ENCODE measurements around the gene ZMYM4. TPM values are rescaled to one million over a fixed set of nuclear protein-coding genes. Genes with fewer than 3 reads are reported as not detected.

The ZMYM4 gene
- total and polyA plus RNA-seq, 10 of the 15 experiments (the other 5 are each of a cell fraction or from before 2014, with no cell fraction given): 8.0 to 37.0 (median 28.1) TPM

DNA sequence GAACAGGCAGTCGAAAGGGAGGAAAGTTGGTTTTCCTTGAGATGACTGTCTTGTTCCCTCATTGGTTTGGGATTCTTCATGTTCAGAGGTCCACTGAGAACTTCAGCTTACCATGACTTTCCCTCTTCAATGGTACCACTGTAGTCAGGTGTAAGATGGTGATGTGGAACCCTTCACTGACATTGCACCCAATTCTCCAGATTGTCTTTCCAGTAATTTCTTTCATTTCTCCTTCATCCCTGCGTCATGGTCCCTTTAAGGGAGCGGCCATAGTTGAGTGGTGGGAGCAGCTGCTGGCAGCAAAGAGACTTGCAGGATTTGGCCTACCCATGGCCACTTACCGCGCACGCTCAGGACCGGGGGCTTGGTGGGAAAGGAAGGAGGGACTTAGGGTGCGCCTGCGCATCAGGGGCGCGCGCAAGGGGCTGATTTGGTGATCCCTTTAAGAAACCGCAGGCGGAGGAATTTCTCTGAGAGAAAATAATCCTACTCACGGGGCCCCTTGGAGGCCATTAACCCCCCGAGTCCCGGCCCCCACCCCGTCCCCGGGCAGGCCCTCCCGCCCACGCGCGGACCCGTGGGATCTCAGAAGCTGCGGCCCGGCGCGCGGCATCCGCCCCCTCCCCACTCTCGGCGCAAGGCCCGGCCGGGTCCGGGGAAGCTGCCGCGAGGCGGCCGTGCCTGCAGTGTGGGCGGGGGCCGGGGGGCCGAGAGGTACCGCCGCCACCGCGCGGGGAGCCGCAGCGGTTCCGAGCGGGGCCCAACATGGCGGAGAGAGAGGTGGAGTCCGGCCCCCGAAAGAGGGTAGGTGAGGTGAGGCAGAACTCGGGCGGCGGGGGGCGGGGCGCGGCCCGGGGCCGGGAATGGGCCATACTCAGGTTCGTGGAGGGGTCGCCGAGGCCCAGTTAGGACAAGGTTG, at the start of gene ZMYM4 (continued):
- TF ChIP-seq ZSCAN29 (IDR thresholded peaks at IDR 0.05) (0 out of 2 replicates have a peak, but pooled peaks have one; percentile 12), NR2C2 (IDR thresholded peaks at IDR 0.05; ENCODE audit: borderline replicate concordance, control insufficient read depth, insufficient read length, low read depth) (no peak), NFIC (IDR thresholded peaks at IDR 0.05; ENCODE audit: low read depth, low read length) (no peak), RCOR1 (conservative IDR thresholded peaks at IDR 0.05; ENCODE audit: low read depth, low read length) (no peak), HCFC1 (IDR thresholded peaks at IDR 0.05; ENCODE audit: low read length) (no peak), SUZ12 (IDR thresholded peaks at IDR 0.05; ENCODE audit: unreplicated experiment) (no peak), MTA2 (IDR thresholded peaks at IDR 0.05; ENCODE audit: low read depth) (no peak), NKRF (conservative IDR thresholded peaks at IDR 0.05) (peak; percentile 70), MYC (IDR thresholded peaks at IDR 0.05; ENCODE audit: insufficient read depth, insufficient read length, insufficient replicate concordance, low read length, severe bottlenecking) (no peak), NFXL1 (IDR thresholded peaks at IDR 0.05; ENCODE audit: borderline replicate concordance) (no peak), SUPT20H (IDR thresholded peaks at IDR 0.05; ENCODE audit: borderline replicate concordance, control insufficient read depth, low read depth, low read length) (no peak), EP300 (IDR thresholded peaks at IDR 0.05; ENCODE audit: borderline replicate concordance in 1 of 2, control insufficient read depth in 1 of 2, low read depth in 2 of 2, low read length in 2 of 2) (no peak), KLF5 (IDR thresholded peaks at IDR 0.05; ENCODE audit: partially characterized antibody) (peak; percentile 28), CREB1 (IDR thresholded peaks at IDR 0.05; ENCODE audit: low read depth) (0 out of 2 replicates have a peak, but pooled peaks have one; percentile 25), RBBP5 (conservative IDR thresholded peaks at IDR 0.05) (0 out of 2 replicates have a peak, but pooled peaks have one; percentile 79), ZNF24 (IDR thresholded peaks at IDR 0.05) (no peak), DPF2 (IDR thresholded peaks at IDR 0.05) (peak; percentile 74), NR2C1 (IDR thresholded peaks at IDR 0.05) (no peak), ATF7 (IDR thresholded peaks at IDR 0.05; ENCODE audit: low read depth) (peak; percentile 67; the same call in 1 of the 2 replicates), ATF3 (IDR thresholded peaks at IDR 0.05; ENCODE audit: borderline replicate concordance, extremely low read depth, low read depth, low read length) (no peak)
- TF ChIP-seq, protein P1, sequence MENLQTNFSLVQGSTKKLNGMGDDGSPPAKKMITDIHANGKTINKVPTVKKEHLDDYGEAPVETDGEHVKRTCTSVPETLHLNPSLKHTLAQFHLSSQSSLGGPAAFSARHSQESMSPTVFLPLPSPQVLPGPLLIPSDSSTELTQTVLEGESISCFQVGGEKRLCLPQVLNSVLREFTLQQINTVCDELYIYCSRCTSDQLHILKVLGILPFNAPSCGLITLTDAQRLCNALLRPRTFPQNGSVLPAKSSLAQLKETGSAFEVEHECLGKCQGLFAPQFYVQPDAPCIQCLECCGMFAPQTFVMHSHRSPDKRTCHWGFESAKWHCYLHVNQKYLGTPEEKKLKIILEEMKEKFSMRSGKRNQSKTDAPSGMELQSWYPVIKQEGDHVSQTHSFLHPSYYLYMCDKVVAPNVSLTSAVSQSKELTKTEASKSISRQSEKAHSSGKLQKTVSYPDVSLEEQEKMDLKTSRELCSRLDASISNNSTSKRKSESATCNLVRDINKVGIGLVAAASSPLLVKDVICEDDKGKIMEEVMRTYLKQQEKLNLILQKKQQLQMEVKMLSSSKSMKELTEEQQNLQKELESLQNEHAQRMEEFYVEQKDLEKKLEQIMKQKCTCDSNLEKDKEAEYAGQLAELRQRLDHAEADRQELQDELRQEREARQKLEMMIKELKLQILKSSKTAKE (IDR thresholded peaks at IDR 0.05; ENCODE audit: low read depth, poor library complexity, severe bottlenecking): no peak

Measured in GM12878 (cell line).